ENCODE results near the gene PLXNA1. TPM values are rescaled to one million over a fixed set of nuclear protein-coding genes. Genes with fewer than 3 reads are reported as not detected.

PLXNA1 gene
- total and polyA plus RNA-seq, 12 donors, result 14.3 to 29.7 (median 24.1) TPM

DNA sequence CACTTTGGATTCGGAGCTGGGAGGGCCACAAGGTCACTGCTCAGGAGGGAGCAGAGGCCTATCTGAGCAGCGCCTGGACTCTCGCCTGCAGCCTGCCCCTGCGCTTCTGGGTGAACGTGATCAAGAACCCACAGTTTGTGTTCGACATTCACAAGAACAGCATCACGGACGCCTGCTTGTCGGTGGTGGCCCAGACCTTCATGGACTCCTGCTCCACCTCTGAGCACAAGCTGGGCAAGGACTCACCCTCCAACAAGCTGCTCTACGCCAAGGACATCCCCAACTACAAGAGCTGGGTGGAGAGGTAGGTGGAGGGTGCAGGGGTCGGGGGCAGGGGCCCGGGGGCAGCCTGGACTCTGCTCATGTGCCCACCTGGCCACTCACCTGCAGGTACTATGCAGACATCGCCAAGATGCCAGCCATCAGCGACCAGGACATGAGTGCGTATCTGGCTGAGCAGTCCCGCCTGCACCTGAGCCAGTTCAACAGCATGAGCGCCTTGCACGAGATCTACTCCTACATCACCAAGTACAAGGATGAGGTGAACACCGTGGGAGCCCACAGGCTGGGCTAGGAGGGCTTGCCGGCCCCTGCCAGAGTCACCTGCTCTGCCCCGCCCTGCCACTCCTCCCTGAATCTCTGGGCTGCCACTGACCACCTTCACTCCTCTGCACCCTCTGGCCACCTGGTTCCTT is 49.5 kb downstream of the PLXNA1 start:
- TF ChIP-seq, protein P1, sequence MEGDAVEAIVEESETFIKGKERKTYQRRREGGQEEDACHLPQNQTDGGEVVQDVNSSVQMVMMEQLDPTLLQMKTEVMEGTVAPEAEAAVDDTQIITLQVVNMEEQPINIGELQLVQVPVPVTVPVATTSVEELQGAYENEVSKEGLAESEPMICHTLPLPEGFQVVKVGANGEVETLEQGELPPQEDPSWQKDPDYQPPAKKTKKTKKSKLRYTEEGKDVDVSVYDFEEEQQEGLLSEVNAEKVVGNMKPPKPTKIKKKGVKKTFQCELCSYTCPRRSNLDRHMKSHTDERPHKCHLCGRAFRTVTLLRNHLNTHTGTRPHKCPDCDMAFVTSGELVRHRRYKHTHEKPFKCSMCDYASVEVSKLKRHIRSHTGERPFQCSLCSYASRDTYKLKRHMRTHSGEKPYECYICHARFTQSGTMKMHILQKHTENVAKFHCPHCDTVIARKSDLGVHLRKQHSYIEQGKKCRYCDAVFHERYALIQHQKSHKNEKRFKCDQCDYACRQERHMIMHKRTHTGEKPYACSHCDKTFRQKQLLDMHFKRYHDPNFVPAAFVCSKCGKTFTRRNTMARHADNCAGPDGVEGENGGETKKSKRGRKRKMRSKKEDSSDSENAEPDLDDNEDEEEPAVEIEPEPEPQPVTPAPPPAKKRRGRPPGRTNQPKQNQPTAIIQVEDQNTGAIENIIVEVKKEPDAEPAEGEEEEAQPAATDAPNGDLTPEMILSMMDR (IDR thresholded peaks at IDR 0.05), result no peak
- WGBS, 2 donors, result 91 to 92% methylated on average over 21 of the region's 21 CpGs
- peaks cover 0 to 71% (median 30%) of the 10 kb centered on the region in 9 donors for H3K36me3 ChIP-seq
- no peak for ATAC-seq
- H3K27me3 ChIP-seq, result no peaks in the 10 kb centered on the region
- no peak overlapping the region for H3K27ac ChIP-seq
- H3K4me1 ChIP-seq, result peaks cover 0 to 10% (median 0%) of the 10 kb centered on the region in 9 donors
- intact Hi-C loops (cut with DNase I), result no loop called here
- DNase-seq, result peak in 1 of 2 donors; percentile 8
- no peaks in the 10 kb centered on the region for H3K9me3 ChIP-seq
- no peak overlapping the region for H3K4me3 ChIP-seq

Other genes starting within 250 kb of the PLXNA1 start
- gene PRR23E, start 210.0 kb downstream of the PLXNA1 start, total RNA-seq, result not detected
- gene PRR23E, start 210.0 kb downstream of the PLXNA1 start, polyA plus RNA-seq, result not detected

Measured in heart right ventricle (tissue), 16 donors.